NCI-H345 (cell line): ENCODE results near the gene CAMSAP1.

ENCODE experiments used
- DNase-seq: peaks from one replicate; lab custom pipeline; 2025; lab: John Stamatoyannopoulos, UW

CAMSAP1 gene

DNA sequence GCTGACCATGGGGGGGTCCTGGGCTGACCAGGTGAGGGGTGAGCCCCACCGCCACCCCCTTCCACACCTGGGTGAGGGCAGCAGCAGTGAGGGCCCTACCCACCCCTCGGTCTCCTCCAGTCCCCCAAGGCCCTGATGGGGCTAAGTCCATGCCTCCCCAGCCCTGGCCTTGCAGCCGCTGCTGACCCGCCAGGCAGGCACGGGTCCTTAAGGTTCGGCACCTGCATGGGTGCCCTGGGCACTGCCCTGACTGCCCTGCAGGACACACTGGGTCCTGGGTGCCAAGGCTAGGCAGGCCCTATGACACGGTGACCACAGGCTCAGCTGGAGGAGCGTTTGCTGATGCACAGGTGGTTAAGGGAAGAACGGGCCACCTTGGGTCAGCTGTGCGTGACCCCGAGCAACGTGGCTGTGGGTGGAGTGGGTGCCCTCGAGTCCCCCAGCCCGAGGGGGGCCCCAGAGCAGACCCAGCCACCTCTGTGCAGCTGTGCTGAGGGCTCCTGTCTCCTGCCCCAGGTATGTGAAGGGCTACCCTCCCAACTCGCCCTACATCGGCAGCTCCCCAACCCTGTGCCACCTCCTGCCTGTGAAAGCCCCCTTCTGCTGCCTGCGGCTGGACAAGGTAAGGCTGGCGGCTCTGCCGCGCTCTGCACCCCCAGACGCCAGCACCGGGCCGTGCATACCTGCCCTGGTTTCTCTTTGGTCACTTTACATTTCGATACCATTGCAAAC lies 132.4 kb downstream of the CAMSAP1 start:
- DNase-seq: no peak

DNA sequence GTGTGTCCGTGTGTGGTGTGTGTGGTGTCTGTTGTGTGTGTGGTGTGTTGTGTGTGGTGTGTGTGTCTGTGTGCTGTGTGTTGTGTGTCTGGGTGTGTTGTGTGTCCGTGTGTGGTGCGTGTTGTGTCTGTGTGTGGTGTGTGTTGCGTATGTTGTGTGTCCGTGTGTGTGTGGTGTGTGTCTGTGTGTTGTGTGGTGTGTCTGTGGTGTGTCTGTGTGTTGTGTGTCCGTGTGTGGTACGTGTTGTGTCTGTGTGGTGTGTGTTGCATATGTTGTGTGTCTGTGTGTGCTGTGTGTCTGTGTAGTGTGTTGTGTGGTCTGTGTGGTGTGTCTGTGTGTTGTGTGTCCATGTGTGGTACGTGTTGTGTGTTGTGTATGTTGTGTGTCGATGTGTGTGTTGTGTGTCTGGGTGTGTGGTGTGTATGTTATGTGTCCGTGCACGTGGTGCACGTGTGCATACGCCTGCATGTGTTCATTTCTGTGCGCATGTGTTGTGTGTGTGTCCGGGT lies 133.1 kb downstream of the CAMSAP1 start:
- DNase-seq: no peak

DNA sequence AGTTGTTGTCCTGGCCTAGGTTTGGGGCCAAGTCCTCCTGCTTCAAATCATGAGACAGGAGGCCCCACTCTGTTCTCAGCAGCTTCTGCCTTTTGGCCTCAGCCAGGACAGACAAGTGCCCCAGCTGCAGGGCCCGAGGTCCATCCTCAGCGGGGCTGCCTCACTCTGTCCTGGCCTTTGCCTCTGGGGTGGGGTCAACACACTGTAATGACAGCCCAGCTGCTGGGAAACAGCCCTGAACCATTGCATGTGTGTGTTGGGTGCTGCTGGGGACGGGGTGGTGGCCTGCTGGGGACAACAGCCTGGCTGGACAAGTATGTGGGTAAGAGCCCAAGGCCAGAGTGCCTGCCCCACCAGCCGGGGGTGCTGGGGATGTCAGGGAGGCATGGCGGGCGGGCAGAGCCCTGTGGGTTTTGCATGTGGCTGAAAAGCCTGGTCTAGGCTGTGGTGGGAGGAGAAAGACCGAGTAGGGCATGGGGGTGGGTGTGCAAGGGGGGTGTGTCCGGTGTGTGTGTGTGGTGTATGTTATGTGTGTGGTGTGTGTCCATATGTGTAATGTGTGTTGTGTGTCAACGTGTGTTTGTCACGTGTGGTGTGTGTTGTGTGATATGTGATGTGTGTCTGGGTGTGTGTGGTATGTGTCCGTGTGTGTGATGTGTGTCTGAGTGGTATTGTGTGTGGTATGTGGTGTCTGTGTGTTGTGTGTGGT lies 133.7 kb downstream of the CAMSAP1 start:
- no peak for DNase-seq

- no peak for DNase-seq
These were observed 134.4 kb downstream of the CAMSAP1 start for GRCh38 chr9:135772702-135773493.

DNA sequence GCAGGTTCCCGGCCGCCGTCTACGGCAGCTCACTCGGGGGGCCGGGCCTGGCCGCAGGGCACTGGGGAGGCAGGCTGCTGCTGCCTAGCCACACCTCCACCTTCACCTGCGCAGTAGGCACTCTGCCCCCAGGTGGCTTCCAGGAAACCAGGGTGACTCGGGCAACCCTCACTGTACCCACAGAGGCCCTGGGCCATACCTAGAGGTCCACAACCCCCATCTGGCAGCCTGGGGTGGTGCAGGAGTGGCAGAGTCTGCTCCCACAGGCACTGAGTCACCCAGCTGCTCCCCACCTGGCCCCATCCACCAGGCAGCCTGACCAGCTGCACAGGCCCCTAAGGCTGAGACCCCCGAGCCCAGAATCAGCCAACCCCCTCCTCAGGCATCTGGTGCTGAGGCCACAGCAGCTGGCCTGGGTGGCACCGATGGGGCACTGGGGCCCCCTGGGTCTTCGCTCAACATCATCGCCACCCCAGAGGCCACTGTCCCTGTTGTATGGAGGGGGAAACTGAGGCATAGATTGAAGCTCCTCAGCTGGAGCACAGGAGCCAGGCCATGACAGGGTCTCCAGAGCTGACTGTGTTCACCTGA lies 135.2 kb downstream of the CAMSAP1 start:
- no peak for DNase-seq

GRCh38 chr9:135771401-135772051 lies 135.8 kb downstream of the CAMSAP1 start:
- DNase-seq: no peak

- DNase-seq: no peak
These were observed 136.6 kb downstream of the CAMSAP1 start for GRCh38 chr9:135770771-135771170.

DNA sequence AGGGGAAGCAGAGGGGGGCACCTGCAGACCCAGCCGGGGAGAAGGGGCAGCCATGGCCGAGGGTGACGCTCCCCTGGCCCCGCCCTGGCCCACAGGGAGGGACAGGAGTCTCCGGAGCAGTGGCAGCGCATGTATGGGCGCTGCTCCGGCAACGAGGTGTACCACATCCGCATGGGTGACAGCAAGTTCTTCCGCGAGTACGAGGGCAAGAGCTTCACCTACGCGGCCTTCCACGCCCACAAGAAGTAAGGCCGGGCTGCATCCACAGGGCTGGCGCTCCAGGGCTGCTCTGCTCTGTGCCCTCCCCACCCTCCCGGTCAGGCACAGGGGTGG lies 137.2 kb downstream of the CAMSAP1 start:
- no peak for DNase-seq

DNA sequence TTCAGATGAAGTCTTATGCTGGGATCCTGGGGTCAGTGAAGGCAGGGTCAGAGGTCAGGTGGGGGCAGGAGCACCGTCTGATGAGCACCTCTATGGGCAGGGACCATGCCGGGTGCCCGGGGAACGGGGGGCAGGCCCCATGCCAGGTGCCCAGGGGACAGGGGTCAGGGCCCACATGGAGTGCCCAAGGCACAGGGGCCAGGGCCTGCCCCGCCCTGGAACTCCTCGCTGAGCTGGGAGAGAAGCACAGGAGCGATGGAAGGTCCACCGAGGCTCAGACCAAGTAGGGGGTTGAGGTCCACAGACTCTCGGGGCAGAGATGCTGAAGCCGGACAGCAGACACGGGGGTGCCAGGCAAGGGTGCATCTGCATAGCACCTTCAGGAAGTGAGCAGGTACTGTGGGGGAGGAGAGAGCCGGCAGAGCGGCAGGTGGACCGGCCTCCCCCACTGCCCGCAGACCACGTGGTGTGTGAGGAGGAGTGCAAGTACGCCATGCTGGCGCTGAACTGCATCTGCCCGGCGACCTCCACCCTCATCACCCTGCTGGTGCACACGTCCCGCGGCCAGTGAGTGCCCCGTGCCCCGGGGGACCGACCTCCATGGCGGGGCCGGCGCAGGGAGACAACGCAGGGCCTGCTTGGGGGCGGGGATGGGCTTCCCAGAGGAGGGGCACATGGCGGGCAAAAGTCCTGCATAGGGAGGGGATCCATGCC lies 137.7 kb downstream of the CAMSAP1 start:
- DNase-seq: no peak

GRCh38 chr9:135768516-135769218 lies 138.7 kb downstream of the CAMSAP1 start:
- no peak for DNase-seq

DNA sequence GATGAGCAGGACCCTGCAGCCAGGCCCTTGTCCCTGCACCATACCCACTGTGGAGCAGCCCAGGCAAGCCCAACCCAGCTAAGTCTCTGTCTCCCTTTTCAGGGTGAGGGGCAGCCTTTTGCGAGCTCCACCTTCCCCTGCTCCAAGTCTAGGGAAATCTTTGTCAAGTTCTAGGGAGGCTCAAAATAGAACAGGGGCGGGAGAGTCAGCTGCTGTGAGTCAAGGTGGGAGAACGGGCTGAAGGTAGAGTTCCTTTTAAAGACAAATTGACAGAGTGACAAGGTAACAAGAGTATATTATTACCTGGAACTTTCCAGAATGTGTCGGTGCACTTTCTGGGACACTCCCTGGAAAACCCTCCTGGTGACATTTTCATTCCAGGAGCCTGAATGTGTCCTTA lies 140.6 kb downstream of the CAMSAP1 start:
- DNase-seq: no peak

DNA sequence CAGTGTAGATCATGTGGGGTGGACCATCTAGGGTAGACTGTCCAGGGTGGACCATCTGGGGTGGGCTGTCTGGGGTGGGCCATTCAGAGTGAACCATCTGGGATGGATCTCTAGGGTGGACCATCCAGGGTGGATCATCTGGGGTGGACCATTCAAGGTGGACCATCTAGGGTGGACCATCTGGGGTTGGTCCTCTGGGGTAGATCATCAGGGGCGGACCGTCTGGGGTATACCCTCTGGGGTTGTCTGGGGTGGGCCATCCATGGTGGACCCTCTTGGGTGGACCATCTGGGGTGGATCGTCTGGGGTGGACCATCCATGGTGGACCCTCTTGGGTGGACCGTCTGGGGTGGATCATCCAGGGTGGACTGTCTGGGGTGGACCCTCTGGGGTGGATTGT lies 141.1 kb downstream of the CAMSAP1 start:
- DNase-seq: no peak

GRCh38 chr9:135765416-135765815 lies 141.9 kb downstream of the CAMSAP1 start:
- no peak for DNase-seq

DNA sequence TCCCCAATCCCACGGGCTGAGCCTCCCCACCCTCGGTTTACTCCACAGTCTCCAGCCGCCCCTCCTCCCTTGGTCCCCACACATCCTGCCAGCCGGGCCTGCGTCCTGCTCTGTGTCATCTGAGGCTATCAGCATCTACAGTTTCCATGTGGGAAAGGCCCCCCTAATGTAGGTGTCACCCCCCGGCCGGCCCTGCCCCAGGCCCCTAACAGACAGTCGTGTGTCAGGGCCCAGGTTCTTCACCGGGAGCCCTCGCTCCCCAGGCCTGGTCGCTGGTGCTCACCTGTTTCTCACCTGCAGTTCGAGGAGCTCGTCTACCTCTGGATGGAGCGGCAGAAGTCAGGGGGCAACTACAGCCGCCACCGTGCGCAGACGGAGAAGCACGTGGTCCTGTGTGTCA lies 142.6 kb downstream of the CAMSAP1 start:
- no peak for DNase-seq

- DNase-seq: no peak
These were observed 143.5 kb downstream of the CAMSAP1 start for GRCh38 chr9:135763716-135764446.

DNA sequence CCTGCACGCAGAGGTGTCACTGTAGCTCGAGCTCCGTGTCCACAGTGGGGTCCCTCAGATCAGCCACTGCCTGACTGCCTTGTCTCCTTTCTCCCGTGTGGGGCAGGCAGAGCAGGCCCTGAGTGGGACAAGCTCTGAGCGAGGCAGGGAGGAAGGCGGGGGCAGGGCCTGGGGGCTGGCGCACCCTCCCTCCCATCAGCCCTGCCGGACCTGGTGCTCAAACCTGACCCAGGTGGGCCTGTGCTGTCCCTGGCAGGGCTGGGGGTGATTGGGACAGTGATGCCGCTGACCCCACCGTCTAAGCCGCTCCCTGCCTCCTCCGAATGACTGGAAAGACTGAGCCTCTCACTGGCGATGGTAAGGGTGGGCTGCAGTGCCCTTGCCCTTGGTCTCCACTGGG lies 144.4 kb downstream of the CAMSAP1 start:
- no peak for DNase-seq

DNA sequence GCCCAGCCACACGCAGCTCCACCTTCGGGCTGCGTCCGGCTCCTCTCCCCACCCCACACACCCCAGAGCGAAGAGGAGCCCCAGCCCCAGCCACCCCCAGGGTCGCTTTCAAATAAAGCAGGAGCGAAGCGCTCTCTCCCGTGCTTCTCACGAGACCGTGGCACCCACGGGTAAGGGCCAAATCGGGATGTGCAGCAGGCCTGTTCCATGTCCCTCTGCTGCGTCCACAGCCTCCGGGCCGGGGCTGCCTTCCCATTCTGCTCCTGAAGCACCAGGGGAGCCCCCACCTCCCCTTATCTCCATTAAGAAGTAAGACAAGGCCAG lies 145.5 kb downstream of the CAMSAP1 start:
- no peak for DNase-seq

GRCh38 chr9:135761150-135761844 lies 146.0 kb downstream of the CAMSAP1 start:
- DNase-seq: no peak

DNA sequence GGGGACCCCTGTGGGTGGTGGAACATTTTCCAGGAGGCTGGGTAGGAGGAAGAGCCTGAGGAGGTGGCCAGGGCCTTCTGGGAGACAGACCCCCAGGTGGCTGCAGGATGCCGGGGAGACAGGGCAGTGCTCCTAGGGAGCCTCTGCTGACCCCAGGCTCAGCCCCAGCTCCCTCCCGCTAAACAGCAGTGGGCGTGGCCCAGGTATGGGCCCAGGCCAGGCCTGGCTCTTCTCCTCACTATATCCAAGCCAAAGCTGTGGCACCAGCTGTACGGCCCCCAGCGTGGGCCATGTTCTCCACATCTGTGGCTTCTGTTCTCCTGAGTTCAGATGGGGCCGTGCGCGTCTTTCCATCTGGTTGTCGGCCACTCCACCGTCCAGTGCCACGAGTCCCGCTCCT lies 146.9 kb downstream of the CAMSAP1 start:
- DNase-seq: no peak
